ENCODE data around the gene PHF24.
"Not testable (repeated sequence)": the region's sequence is repeated elsewhere in the genome, so short reads cannot be mapped to it uniquely, and the experiment has no call there.

PHF24 gene

GRCh38 chr9:35002623-35003022 lies 44.5 kb downstream of the PHF24 start:
- DNase-seq: no peak
- TF ChIP-seq CTCF (IDR thresholded peaks at IDR 0.05): no peak
- Mint-ChIP-seq H3K27me3 (ENCODE audit: low read depth, poor library complexity) (peaks cover 2% of the 10 kb centered on the region), H3K9me3 (no peaks in the 10 kb centered on the region), H3K4me3 (no peak overlapping the region), H3K36me3 (ENCODE audit: low read depth) (no peaks in the 10 kb centered on the region), H3K27ac (no peak overlapping the region), H3K4me1 (peaks cover 23% of the 10 kb centered on the region)

DNA sequence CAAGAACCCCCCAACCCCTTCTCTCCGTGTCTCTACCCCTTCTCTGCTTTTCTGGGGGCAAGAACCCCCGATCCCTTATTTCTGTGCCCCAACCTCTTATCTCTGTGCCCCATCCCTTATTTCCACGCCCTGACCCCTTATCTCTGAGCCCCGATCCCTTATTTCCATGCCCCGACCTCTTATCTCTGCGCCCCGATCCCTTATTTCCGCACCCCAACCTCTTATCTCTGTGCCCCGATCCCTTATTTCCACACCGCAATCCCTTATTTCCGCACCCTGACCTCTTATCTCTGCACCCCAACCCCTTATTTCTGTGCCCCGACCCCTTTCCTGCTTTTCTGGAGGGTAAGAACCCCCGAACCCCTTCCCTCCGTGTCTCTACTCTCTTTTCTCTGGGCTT lies 46.2 kb downstream of the PHF24 start:
- H3K4me3 Mint-ChIP-seq; DNase-seq; H3K27me3 Mint-ChIP-seq (ENCODE audit: low read depth, poor library complexity): not testable (repeated sequence)
- H3K27ac Mint-ChIP-seq: peak overlapping the region; percentile 23
- peaks cover 14% of the 10 kb centered on the region for H3K4me1 Mint-ChIP-seq
- H3K36me3 Mint-ChIP-seq (ENCODE audit: low read depth): peaks cover 10% of the 10 kb centered on the region
- H3K9me3 Mint-ChIP-seq: peaks cover 11% of the 10 kb centered on the region

DNA sequence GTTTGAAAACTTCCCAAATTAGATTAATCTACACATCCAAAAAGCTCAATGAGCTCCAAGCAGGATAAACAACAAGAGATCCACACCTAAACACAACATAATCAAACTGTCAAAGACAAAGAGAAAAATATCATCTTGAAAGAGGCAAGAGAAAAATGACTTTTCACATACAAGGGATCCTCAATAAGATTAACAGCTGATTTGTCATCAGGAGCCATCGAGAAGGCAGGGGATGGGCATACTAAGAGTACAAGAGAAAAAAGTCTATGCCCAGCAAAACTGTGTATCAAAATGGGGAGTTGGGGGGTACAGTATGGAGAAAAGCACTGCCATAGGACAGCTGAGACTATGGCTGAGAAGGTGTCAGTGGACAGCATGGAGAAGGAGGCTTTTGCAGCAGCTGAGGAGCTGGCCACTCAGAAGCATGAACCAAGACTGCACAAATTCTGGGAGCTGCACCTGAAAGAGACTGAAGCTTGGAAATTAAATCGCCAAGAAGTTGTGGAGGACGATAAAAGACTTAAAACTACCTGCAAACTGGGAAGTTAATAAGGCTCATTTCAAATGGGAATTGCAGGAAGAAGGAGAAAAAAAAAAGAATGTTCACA lies 52.4 kb downstream of the PHF24 start:
- Mint-ChIP-seq H3K9me3 (peaks cover 59% of the 10 kb centered on the region), H3K36me3 (ENCODE audit: low read depth) (peaks cover 63% of the 10 kb centered on the region), H3K4me3 (no peak overlapping the region), H3K27ac (no peak overlapping the region), H3K4me1 (peaks cover 8% of the 10 kb centered on the region), H3K27me3 (ENCODE audit: low read depth, poor library complexity) (peaks cover 12% of the 10 kb centered on the region)
- no peak for TF ChIP-seq CTCF (IDR thresholded peaks at IDR 0.05)
- no peak for DNase-seq

DNA sequence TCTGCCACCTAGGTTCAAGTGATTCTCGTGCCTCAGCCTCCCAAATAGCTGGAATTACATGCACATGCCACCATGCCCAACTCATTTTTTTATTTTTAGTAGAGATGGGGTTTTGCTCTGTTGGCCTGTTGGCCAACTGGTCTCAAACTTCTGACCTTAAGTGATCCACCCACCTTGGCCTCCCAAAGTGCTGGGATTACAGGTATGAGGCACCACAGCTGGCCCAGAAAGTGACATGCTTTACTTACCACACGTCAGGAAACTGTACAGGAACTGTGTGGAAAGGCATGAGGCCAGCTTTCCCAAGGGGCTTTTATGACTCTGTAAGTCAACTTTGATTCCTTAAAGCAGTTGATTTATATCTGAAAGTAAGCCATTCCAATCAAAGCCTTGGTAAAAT lies 56.4 kb downstream of the PHF24 start:
- no peak overlapping the region for H3K4me3 Mint-ChIP-seq

DNA sequence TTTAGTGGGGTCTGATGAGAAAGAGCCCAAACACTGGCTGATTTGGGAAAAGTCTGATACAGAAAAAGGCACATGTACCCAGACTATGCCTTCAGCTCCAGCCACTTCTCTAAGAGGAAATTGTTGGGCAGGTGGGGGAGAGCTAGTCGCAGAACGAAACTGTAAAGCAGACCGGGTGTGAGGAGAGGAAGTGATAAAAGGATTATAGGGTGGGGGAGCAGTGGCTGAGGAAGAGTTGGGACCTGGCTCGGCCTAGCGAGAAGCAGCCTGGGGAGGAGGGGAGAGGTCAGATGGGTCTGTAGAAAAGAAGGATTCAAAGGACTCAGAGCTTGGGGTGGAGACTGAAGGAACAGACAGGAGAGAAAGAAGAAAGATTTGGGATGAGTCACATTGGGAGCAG lies 65.4 kb downstream of the PHF24 start:
- Mint-ChIP-seq H3K36me3 (ENCODE audit: low read depth) (peaks cover 64% of the 10 kb centered on the region), H3K4me1 (peaks cover 50% of the 10 kb centered on the region), H3K9me3 (peaks cover 26% of the 10 kb centered on the region), H3K27ac (peak overlapping the region; percentile 44)
- not testable (repeated sequence) for H3K4me3 Mint-ChIP-seq; DNase-seq; H3K27me3 Mint-ChIP-seq (ENCODE audit: low read depth, poor library complexity)

More for the DNA sequence above, 56.4 kb downstream of the PHF24 start:
- Mint-ChIP-seq H3K9me3 (peaks cover 80% of the 10 kb centered on the region), H3K4me1 (peaks cover 8% of the 10 kb centered on the region), H3K36me3 (ENCODE audit: low read depth) (peaks cover 78% of the 10 kb centered on the region), H3K27ac (no peak overlapping the region), H3K27me3 (ENCODE audit: low read depth, poor library complexity) (peaks cover 8% of the 10 kb centered on the region)
- no peak for TF ChIP-seq CTCF (IDR thresholded peaks at IDR 0.05)
- DNase-seq: no peak

DNA sequence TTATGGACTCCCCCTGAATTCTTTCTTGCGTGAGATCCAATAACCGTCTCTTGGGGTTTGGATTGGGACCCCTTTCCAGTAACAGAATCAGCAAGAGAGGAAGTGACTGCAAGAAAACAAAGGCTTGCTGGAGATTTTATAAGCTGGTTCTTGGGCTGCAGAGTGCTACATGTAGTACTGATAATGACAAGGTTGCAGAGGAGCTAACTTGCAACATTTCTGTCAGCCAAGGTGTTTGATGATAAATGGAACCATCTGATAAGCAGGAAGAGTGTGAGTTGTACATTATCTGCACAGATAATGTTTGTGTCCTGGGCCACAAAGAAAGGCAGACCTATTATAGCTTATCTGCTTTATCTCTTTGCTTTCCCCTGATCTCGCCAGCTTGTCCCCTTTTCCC lies 68.6 kb downstream of the PHF24 start:
- Mint-ChIP-seq H3K4me3 (no peak overlapping the region), H3K27ac (peak overlapping the region; percentile 34), H3K36me3 (ENCODE audit: low read depth) (peaks cover 61% of the 10 kb centered on the region)

More for the DNA sequence above, 68.6 kb downstream of the PHF24 start:
- Mint-ChIP-seq H3K9me3 (peaks cover 20% of the 10 kb centered on the region), H3K27me3 (ENCODE audit: low read depth, poor library complexity) (peaks cover 2% of the 10 kb centered on the region), H3K4me1 (peaks cover 47% of the 10 kb centered on the region)
- no peak for TF ChIP-seq CTCF (IDR thresholded peaks at IDR 0.05)
- DNase-seq: no peak

All from nephron progenitor cell (in vitro differentiated cells).